Peyer's patch (tissue), 4 donors: ENCODE results near the gene KCNMB3.

Source experiments
- CTCF ChIP-seq, 6 experiments: fragments of 450-650 bp in 4 of 6; fragments of 200-600 bp in 2 of 6; sonication (generic) in 1 of 6; IDR thresholded peaks; one replicate each; pipeline ENCODE4 v1.5.1; 2017 to 2019; ENCODE audit warnings: antibody characterized with exemption in 6 of 6, mild to moderate bottlenecking in 3 of 6, moderate library complexity in 1 of 6
- POLR2A ChIP-seq, 2 donors: fragments of 450-650 bp; IDR thresholded peaks; one replicate each; pipeline ENCODE4 v1.5.1; 2017; ENCODE audit warnings: antibody characterized with exemption in 2 of 2, mild to moderate bottlenecking in 2 of 2, moderate library complexity in 2 of 2

- TF ChIP-seq CTCF (IDR thresholded peaks at IDR 0.05): no peak
- TF ChIP-seq POLR2A (IDR thresholded peaks at IDR 0.05): no peak
These were observed 28.9 kb upstream of the KCNMB3 start for GRCh38 chr3:179279837-179280236.
